ENCODE measurements around the gene MOV10L1.
A peak's percentile ranks its signal among the peaks of the same experiment; 100 is the strongest.

The MOV10L1 gene

DNA sequence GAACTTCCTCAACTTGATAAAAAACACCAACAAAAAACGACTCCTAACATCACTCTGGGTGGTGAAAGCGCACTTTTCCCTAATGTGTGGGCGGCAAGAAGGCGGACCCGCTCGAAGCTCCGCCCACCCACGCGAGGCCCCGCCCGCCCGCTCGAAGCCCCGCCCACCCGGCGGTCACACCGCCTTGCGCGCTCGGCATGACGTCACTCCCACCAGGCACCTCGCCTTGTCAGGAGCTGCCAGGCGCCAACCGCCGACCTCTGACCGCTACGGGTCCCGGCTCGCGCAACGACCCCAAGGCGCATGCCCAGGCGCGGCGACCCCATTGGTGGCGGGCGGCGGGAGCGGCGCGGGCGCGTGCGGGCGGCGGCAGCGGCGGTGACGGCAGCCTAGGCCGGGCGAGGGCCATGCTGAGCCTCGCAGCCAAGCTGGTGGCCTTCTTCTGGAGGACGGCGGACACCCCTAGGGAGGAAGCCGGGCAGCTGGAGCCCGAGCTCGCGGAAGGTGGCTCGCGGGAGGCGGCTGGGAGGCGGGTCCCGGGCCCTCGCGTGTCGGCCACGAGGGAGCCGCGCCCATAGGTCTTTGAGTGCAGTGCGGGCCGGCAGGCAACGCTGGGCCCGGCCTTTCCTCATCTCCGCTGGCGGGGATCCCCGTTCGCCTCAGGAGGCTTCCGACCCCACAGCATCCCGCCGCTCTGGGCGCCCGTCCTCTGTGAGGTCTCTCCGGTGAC lies at the start of gene MOV10L1:
Gene MOV10L1 (plus strand): TSS at position 325 of the 730 bp plus-strand sequence. CDS start 83 bp downstream, at position 408.
- DNase-seq: peak in 1 of 2 experiments; percentile 8

DNA sequence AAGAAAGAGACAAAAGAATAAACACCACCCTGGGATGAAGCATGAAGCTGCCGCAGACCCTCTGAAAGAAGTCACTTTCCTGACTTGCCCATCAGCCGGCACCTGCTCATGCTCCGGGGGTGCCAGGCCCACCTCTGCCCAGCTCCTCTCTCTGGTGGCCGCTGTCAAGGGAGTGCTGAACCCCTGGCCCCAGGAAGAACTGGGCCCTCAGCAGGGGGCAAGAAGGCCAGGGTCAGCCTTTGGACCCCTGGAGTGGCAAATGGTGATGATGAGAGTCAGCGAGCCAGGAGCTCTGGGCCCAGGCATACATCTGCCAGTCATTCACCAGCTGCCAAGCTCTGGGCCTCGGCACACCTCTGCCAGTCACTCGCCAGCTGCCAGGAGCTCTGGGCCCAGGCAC lies 49.1 kb upstream of the MOV10L1 start:
- DNase-seq: no peak

DNA sequence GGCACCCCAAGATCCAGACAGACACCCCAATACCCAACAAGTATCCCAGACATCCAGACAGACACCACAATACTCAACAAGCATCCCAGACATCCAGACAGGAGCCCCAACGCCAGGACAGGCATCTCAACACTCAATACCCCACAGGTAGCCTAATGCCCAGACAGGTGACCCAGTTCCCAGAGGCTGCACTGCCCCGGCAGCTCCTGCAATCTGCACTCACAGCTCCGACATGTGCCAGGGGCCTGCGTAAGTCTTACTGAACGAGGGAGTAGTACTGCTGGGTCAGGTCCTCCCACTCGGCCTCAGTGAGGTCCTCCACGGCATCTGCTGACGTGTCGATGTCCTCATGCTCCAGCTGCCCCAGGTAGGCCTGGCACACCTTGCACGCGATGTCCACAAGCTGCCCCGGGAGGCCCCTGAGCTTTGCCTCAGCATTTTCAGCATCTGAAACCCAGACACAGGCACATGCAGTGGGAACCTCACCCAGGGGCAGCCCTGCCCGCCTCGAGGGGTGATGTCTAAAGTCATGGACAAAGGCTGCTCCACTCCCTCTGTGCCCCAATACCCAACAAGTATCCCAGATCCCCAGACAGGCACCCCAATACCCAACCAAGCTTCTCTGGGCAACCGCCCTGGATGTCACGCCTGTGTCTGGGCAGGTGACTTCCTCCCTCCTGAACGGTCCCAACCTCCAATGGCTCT lies 48.3 kb upstream of the MOV10L1 start:
- no peak for DNase-seq

DNA sequence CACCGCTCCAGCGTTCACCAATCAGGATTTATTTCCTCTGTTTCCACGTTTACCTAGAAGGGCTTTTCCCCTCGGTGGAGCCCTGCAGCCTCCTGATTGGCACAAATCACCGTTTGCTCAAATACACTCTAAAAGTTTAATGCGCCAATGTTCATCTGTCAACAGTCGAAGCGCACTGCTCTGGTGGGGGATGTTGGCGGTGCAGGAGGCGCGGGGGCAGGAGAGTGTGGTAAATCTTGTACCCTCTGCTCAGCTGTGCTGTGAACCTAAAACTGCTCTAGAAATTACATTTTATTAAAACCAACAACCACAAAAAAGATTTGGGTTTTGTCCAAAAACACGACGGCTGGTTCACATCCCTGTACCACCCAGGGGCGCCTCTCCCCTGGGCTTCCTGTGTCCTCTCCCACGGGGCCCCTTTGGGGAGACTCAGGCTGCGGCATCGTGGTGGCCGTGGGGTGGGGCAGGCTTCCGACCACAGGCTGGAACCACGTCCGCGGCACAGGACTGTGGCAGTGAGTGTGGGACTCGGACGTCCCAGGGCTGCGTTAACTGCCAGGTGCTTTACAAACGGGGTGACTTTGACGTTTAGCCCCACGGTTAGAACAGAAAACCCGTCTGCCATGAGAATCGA lies 45.2 kb upstream of the MOV10L1 start:
- no peak for DNase-seq

DNA sequence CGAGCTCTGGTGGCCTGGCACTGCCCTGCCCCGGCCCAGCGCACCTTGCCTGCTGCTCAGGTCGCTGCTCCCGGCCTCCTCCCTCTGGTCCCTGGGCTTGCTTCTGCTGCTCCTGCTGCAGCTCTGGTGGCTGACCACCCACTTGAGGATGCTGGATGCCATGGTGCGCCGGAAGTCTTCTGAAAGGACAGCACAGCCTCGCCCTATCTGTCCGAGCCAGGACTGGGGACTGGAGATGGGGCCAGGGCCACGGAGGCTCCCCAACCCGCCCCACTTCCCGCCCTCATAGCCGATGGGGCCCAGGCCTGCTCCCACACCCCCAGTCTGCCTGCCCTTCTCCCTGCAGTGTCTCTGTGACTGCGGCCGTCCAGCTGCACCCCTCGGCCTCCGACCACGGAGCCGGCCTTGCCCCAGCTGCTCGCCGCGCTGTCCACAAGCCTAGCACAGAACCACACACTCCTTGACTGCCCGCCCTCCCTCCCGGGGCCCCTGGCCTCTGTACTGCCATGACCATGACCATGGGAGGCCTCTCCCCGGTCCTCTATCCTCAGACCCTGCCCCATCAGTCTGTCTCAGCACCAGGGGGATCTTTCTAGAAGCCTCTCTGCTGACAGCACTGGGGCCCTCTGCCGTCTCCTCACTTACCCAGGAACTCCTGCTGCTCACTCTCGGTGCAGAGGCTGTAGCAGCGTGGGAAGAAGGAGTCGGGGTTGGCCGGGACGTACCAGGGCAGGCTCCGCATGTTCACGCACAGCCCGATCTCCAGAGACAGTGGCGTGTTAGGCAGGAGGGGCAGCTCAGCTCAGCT lies 44.4 kb upstream of the MOV10L1 start:
- DNase-seq: no peak

DNA sequence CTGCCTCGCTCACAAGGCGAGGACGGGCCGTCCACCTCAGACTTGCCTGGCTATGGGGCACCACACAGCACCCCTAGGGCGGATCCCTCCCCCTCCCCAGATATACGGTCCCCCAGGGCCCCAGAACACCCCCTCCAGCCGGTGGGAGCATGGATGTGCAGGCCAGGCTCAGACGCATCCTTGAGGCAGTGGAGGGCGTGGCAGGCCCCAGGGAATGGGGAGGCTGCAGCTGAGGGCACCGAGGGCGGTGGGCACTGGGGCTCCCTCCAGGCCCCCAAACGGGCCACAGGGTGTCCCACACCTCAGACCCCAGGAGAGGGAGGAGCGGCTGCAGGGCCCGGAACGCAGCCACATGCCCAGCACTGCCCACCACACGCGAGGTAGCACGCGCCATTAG lies 43.8 kb upstream of the MOV10L1 start:
- DNase-seq: no peak

DNA sequence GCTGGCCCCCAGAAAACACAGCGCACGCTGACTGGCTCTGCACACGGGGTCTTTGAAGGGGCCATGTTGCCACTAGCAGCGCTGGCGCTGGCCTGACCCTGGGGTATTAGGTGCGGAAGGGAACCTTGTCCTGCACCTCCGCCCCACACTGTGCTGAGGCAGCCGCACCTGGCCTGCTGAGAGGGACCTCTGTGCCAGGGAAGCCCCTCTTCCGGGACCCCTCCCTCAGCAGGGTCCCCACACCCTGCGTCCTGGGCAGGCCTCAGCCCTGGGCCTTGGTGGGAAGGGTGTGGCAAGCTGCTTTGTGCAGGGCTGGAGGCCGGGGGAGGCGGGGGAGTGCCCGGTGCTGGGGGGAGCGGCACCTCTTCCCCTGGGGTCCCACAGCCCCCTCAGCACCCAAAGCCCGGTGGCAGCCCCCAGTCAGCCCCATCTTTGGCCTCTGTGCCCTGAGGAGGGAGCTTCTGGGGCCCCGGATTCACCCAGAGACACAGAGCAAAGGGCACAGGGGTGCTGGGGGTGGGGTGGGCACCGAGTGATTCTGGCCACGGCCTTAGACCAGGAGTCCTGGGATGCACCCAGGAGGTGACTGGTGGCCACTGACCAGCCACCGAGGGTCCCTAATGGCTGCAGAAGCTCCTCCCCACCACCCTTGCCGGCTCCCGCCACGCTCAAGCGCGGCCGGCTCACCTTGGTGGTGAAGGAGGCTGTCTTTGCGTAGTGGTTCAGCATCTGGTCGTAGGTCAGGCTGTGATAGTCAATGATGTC lies 43.1 kb upstream of the MOV10L1 start:
- DNase-seq: no peak

DNA sequence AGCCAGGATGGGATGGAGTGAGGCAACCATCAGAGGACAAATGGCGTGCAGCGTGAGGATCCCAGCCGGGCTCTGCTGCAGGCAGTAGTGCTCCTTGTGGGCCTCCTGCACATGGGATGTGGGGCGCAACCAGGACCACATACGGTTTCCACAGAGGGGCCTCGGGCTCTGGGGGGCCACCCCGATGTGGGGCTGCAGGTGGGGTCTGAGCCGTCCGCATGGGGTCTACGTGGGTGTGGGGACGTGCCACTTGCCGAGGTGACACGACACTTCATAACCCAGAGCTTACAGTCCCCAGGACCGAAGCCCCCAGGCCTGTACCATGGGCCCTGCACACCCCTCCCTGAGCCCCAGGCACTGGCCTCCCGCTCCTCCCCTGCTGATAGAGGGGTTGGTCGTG lies 42.5 kb upstream of the MOV10L1 start:
- no peak for DNase-seq

DNA sequence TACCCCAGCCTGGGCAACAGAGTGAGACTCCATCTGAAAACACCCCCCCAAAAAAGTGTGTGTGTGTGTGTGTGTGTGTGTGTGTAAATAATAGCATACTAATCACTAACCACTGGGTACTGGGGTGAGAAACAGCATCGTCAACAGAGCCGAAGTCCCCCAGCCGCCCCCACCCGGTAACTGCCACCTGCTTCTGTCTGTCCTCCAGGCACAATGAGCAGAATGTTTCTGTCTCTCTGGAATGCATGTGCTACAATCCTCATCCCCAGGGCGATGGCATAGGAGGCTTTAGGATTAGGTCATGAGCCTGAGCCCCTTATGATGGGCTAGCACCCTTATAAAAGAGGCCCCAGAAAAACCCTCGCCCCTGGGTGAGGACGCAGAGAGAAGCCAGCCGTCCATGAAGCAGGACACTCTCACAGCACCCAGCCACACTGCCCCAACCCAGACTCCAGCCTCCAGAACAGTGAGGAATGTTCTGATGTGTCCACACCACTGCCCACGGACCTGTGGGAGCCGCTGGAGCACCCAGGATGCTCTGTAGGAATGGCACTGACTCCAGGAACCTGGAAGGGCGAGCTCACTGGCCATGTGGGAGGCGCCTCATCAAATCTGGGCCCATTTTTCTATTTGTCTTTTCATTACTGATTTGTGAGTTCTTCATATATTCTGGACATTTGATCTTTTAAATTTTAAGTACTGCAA lies 41.6 kb upstream of the MOV10L1 start:
- no peak for DNase-seq

DNA sequence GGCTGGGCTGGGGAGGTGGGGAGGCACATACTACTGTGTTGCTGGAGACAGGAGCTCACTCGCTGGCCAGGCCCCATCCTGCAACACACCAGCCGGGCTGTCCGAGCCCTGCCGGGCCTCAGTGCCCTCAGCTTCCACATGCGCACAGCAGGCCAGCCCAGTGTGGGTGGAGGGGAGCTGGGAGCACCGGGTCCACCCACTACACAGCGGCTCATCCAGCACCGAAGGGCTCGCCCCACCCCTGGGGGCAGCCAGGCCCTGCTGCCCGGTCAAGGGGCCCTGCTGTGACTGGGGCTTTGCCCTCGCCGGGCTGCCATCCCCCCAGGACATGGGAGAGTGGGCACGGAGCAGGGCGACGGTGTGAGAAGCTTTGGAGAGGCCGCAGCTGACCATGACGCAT lies 41.0 kb upstream of the MOV10L1 start:
- no peak for DNase-seq

DNA sequence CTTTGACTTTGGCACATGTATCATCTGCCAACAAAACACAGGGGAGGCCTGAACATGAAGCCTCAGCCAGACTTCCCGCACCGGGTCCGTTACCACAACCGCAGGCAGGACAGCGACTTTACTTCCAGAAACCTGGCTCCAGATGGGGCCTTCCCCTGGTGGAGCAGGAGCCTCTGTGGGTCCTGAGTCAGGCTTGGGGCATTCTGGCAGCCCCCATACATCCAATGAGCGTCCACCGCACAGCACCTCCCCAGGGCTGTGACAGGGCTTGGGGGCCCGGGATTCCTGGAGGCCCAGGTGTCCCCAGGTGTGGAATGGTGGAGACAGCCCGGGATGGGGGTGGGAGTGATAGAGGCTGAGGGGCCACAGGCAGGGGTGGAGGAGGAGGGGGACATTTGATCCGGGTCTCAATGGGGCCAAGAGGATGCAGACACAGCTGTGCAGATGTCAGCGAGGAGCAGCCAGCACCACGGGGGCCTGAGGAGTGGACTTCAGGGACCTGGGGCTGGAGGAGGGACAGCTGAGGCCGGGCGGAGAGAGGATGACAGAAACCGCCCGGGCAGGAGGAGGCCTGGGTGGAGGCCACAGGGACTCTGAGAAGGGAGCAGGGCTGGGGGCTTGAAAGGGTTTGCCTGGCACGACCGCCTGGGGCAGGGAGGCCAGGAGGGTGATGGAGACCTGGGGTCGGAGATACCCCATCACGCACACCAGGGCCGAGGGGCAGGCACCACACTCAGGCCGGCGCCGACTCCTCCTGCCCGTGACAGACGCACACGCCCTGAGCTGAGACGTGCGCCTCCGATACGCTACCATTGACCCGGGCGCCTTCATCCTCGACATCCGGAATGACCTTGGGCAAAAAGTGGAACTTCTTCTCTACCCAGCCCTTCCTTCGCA lies 40.3 kb upstream of the MOV10L1 start:
- no peak for DNase-seq

DNA sequence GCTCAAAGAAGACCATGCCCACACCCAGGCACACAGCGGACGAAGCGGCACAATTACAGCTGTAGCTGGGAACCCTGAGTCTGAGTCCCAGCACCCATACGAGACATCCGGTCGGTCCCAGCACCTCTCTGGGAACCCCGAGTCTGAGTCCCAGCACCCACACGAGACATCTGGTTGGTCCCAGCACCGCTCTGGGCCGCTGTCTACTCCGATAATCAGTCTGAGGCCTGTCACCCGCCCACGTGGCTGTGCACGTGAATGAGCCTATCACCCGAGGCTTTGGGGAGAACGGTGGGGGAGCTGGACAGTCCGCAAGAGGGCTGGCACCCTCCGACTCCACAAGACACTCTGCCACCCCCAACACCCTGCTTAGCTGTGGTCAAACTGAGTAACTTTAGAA lies 37.9 kb upstream of the MOV10L1 start:
- no peak for DNase-seq

DNA sequence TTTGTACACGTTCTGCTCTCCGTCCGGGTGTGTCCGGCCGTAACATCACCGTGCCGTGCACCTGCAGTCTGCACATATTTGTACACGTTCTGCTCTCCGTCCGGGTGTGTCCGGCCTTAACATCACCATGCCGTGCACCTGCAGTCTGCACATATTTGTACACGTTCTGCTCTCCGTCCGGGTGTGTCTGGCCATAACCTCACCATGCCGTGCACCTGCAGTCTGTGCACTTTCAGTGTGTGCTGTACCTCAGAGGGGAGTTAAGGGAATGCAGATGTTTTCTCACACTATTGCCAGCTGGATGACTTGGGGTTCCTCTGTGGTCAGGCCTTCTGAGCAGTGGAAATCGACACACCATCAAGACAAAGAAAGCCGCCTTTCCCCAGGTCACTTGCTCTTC lies 35.9 kb upstream of the MOV10L1 start:
- DNase-seq: no peak

DNA sequence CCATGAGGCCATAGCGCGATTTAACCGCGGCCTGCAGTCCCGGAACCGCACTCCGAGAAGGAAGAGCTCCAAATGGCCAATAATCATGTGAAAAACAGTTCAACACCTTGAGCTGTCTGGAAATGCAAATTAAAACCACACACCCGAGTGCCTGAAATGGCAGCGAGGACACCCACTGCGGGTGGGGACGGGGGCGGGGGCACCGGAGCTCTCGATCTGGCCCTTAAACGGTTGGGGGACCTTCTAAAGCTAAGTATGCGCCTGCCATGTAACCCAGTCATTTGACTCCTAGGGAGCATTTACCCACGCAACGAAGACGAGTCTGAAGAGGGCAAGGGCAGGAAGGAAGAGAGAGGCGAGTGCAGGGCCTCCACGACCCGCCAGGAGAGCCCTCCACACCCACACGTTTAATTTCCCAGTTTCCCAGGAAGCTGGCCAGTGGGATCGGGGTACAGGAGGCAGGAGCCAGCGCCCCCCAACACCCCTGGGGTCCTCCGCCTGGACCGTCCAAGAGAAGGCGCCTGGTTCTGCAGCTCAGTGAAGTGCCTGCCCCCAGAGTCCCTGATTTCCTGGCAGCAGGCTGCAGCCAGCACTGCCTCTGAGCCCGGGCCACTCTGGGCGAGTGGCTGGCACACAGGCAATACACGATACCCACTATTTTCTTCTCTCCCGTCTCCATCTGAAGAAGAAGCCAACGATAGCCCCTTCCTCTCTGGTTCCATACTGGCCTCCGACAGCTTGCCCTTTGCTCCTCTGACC lies 33.4 kb upstream of the MOV10L1 start:
- DNase-seq: no peak

DNA sequence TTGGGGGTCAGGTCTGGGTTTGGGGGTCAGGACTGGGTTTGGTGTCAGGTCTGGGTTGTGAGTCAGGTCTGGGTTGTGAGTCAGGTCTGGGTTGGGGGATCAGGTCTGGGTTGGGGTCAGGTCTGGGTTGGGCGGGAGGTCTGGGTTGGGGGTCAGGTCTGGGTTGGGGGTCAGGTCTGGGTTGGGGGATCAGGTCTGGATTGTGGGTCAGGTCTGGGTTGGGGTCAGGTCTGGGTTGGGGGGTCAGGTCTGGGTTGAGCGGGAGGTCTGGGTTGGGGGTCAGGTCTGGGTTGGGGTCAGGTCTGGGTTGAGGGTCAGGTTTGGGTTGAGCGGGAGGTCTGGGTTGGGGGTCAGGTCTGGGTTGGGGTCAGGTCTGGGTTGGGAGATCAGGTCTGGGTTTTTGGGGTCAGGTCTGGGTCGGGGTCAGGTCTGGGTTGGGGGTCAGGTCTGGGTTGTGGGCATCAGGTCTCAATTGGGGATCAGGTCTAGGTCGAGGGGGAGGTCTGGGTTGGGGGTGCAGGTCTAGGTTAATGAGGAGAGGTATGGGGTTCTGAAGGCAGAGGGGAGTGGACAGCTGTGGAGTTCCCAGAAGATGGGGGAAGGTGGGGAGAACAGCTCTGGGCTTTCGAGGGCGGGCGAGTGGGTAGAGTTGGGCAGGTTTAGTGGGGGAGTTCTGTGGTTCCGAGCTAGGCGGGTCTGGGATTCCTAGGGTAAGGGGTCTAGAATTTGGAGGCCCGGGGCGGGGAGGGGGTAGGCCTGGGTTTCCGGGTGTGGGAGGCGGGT lies 32.3 kb upstream of the MOV10L1 start:
- no peak for DNase-seq

DNA sequence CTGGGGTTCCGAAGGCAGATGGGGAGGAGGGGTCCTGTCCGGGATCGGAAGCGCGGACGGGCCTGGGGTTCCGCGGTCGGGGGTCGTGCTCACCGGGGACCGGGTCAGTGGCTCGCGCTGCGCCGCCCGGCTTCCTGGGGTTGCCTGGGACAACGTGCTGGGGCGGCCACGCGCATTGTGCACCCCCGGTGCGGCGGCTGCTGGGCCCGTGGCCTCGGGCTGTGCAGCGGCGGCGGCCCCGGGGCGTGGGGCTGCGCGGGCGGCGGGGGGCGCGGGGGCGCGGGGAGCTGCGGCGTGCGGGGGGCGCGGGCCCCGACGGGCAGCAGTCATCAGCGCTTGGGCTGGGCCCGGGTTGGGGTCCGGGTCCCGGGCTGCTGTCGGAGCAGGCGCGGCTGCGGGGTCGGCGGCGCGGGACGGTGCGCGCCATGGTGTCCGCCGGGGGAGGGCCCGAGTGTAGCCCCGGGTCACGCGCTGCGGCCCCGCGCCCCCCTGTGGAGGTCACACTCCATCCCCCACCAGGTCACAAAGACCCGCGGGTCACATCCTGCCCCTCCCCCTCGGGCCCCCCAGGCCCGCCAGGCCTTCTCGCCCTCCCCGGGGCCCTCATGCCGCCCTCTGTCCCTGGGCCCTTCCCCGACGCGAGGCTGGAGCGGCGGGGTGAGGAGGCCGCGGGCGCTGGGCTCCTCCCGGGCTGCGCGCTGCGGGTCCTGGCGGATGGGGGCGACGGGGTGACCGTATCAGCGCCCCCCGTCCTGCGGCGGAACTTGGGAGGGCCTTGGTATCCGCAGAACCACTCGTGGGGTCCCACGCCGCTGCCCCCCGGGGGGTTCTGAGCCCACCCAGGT lies 31.5 kb upstream of the MOV10L1 start, which contains the start of gene TTLL8:
Gene TTLL8 (minus strand): TSS at position 238 of the 845 bp plus-strand sequence.
- no peak for DNase-seq

DNA sequence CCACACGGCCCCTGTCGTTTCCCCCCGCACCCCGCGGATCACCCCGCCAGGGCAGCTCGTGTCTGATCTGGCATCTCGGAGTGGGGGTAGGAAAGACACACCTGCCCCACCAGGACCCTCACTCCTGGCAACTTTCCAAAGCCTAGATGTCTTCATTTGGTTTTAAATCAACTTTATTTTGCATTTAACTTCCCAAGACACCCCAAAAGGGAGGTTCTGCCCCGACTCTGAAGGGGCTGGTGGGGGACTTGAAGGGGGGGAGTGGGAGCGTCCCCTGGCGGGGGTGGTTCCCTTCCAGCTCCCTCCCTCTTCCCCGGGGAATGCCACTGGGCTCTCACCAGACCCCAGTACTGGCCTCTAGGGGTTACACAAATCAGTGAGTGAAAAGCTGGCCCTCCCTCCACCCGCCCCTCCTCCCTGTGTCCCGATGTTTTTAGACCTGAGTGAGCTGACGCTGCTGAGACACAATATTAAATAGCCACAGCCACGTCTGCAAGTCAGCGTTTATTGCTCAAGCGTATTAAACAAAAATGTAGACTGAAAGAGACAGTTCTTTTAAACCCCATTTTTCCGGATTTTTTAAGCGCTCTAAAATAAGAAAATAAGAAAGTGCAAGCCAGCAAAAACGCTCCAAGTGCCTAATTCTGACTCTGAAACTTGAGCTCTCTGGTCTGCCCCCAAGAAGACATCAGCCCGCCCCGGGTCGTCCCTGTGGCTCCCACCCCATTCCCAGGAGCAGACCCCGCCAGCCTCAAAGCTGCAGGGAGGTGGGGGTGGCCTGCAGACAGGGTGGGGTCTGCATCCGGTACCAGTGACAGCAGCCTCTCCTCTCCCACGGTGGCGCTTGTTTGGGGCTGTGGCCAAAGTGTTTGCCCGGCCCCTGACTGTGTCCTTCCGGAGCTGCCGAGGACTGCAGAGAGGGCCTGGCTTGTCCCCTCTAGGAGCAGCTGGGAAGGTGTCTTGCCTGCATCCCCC lies 30.6 kb upstream of the MOV10L1 start:
- no peak for DNase-seq
